CD4-positive, CD25-positive, alpha-beta regulatory T cell (primary cell): ENCODE data around the gene PLEKHO1. TPM values are rescaled to one million over a fixed set of nuclear protein-coding genes. Genes with fewer than 3 reads are reported as not detected.

ENCODE experiments used
- ATAC-seq, 2 donors: fragments of 150-1000 bp; cut with Tn5 transposase; one replicate each; pipeline ENCODE4 v1.10.0; 2021; ENCODE audit warnings: low read depth in 2 of 2, moderate number of reproducible peaks in 2 of 2, moderate library complexity in 1 of 2
- DNase-seq, 3 donors: peaks; one replicate each; pipeline versions ENCODE4 v3.0.0 to v3.0.0-alpha.2; 2012 to 2022; ENCODE audit warnings: mixed read lengths in 1 of 3
- H3K27ac ChIP-seq: one replicate; pipeline ENCODE4 v1.7.0; 2013; ENCODE audit warnings: mild to moderate bottlenecking, low read length; ENCODE audit not compliant: insufficient read depth, poor library complexity, severe bottlenecking
- H3K27me3 ChIP-seq: one replicate; pipeline ENCODE4 v1.7.0; 2013; ENCODE audit warnings: low read length; ENCODE audit not compliant: control insufficient read depth, insufficient read depth
- H3K36me3 ChIP-seq: one replicate; pipeline ENCODE4 v1.7.0; 2013; ENCODE audit warnings: mild to moderate bottlenecking, low read length, moderate library complexity; ENCODE audit not compliant: control insufficient read depth, insufficient read depth
- H3K4me1 ChIP-seq: 2 replicates; pipeline ENCODE4 v1.7.0; 2013; ENCODE audit warnings: mild to moderate bottlenecking, low read length; ENCODE audit not compliant: insufficient read depth, control insufficient read depth, poor library complexity, severe bottlenecking
- H3K4me3 ChIP-seq: one replicate; pipeline ENCODE4 v1.7.0; 2013; ENCODE audit warnings: low read depth, mild to moderate bottlenecking, low read length, moderate library complexity
- H3K9me3 ChIP-seq, 2 experiments: 1 replicate in 1 of 2; 2 replicates in 1 of 2; pipeline ENCODE4 v1.7.0; 2013; ENCODE audit warnings: low read length in 2 of 2, mild to moderate bottlenecking in 1 of 2, moderate library complexity in 1 of 2; ENCODE audit not compliant: control insufficient read depth in 2 of 2
- H3K27ac Mint-ChIP-seq, 3 donors: one replicate each; pipeline ENCODE4 v1.8.0; 2020 to 2022; ENCODE audit warnings: mild to moderate bottlenecking in 3 of 3, mixed read lengths in 3 of 3, moderate library complexity in 2 of 3
- H3K27me3 Mint-ChIP-seq: one replicate; pipeline ENCODE4 v1.8.0; 2022; ENCODE audit warnings: mild to moderate bottlenecking, mixed read lengths
- H3K36me3 Mint-ChIP-seq: one replicate; pipeline ENCODE4 v1.8.0; 2020; ENCODE audit warnings: mixed read lengths
- H3K4me1 Mint-ChIP-seq, 4 donors: one replicate each; pipeline ENCODE4 v1.8.0; 2020 to 2022; ENCODE audit warnings: mixed read lengths in 4 of 4, mild to moderate bottlenecking in 1 of 4
- H3K4me3 Mint-ChIP-seq, 4 donors: one replicate each; pipeline ENCODE4 v1.8.0; 2020 to 2022; ENCODE audit warnings: mild to moderate bottlenecking in 4 of 4, mixed read lengths in 4 of 4, moderate library complexity in 3 of 4
- H3K9me3 Mint-ChIP-seq, 7 donors: one replicate each; pipeline ENCODE4 v1.8.0; 2020 to 2022; ENCODE audit warnings: mixed read lengths in 7 of 7, mild to moderate bottlenecking in 3 of 7, moderate library complexity in 2 of 7
- polyA plus RNA-seq, 4 donors: library from polyadenylated mRNA; unstranded; fragments of 300-500 nt; fragmentation: Illumina TruSeq; gene quantifications; one replicate each; pipeline ENCODE4 v1.2.3, GENCODE V29; 2021
- total RNA-seq: library from RNA; stranded (reverse); gene quantifications from one replicate; pipeline ENCODE4 v1.2.3, GENCODE V29; 2022

The PLEKHO1 gene
- total and polyA plus RNA-seq, 5 donors from 2014 or later, result 21.5 to 61.0 (median 31.4) TPM

DNA sequence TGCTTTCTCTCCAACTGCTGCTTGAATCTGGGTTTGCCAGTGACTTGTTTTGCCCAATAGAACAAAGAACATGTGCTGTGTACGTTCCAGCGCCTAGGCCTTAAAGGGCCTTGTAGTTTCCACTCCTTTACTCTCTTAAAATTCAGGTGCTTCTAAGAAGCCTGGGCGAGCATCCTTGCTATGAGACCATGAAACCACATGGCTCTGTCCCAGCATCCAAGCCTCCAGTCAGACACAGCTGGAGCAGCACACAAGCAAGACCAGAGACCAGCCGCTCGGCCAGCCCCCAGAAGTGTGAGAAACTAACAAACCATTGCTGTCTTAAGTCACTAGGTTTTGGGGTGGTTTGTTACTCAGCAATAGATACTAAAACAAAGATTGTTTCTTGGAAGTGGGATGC is 15.1 kb downstream of the PLEKHO1 start:
- no peak for DNase-seq
- Mint-ChIP-seq H3K27ac (peak overlapping the region in 1 of 3 donors; percentile 35), H3K9me3 (no peaks in the 10 kb centered on the region), H3K36me3 (peaks cover 6% of the 10 kb centered on the region), H3K27me3 (no peaks in the 10 kb centered on the region), H3K4me3 (no peak overlapping the region), H3K4me1 (peaks cover 7 to 42% (median 10%) of the 10 kb centered on the region in 4 donors)
- peaks cover 3% of the 10 kb centered on the region for H3K4me1 ChIP-seq
- no peak for ATAC-seq
- H3K27ac ChIP-seq, result no peak overlapping the region
- no peak overlapping the region for H3K4me3 ChIP-seq
- H3K27me3 ChIP-seq, result no peaks in the 10 kb centered on the region
- peaks cover 2% of the 10 kb centered on the region for H3K36me3 ChIP-seq
- H3K9me3 ChIP-seq, result no peaks in the 10 kb centered on the region

DNA sequence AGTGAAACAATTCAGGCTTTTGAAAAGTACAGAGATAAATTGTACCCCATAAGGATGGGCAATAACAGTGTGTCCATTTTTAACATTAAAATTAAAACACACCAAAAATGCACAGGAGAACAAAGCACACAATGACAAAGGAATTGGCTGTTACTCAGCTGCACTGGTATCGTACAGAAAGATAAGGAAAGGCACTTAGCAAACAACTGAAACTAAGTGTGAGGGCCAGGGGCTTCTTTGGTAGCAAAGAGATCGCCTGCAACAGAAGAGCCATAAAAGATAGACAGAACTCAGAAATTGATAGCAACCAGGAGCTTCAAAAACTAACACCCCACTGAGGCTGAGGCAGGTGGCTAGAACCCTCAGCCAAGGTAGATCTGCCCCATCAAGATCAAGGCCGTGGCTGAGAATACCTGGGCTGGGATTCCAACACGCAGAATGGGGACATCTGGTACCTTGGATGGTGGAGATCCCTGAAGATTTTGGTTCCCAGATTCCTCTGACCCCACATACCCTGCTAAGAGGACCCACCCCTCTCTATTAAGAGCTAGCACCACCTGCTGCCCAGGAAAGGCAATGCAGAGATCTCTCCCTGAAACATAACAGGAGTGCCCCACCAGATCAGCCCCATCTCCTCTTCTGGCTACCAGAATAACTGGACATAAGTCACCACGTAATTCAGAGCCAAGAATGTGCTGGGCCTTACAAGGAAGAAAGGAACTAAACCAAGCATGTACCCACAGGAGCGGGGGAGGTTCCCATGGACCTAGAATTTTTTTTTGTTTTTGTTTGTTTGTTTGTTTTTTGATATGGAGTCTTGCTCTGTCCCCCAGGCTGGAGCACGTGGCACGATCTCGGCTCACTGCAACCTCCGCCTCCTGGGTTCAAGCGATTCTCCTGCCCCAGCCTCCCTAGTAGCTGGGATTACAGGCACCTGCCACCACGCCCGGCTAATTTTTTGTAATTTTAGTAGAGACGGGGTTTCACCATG is 16.2 kb downstream of the PLEKHO1 start:
- peaks cover 7 to 31% (median 10%) of the 10 kb centered on the region in 4 donors for H3K4me1 Mint-ChIP-seq
- DNase-seq (peak; percentile 26 to 45 (median 37)), ATAC-seq (no peak)
- no peak overlapping the region for H3K4me3 ChIP-seq
- H3K27me3 Mint-ChIP-seq, result no peaks in the 10 kb centered on the region
- no peak overlapping the region for H3K27ac ChIP-seq
- peaks cover 3% of the 10 kb centered on the region for H3K4me1 ChIP-seq
- no peaks in the 10 kb centered on the region for H3K9me3 ChIP-seq
- no peak overlapping the region for H3K4me3 Mint-ChIP-seq
- peak overlapping the region in 2 of 3 donors; percentile 12 to 76 for H3K27ac Mint-ChIP-seq
- no peaks in the 10 kb centered on the region for H3K36me3 ChIP-seq
- peaks cover 3% of the 10 kb centered on the region for H3K36me3 Mint-ChIP-seq
- H3K27me3 ChIP-seq, result no peaks in the 10 kb centered on the region
- no peaks in the 10 kb centered on the region for H3K9me3 Mint-ChIP-seq

DNA sequence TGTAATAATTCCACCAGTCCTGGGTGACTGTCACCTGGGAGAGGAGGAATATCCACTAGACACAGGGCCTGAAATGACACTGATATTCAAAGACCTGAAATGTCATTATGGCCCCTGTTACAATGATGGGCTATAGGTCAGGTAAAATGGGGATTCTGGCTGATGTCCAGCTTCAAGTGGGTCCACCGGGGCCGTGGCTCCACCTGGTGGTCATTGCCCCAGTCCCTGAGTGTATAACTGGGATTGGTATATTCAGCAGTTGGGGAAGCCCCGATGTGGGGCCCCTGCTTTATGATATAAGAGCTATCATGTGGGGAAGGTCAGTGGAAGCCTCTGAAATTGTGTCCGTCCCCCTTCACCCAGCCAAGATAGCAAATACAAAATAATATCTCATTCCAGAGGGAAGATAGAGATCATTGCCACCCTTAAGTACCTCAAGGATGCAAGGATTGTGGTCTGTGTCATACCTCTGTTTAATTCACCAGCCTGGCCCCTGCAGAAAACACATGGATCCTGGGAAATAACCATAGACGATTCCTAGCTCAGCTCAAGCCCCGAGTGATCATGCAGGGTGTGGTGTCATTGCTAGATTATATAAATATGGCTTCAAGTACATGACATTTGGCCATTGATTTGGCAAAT is 19.4 kb downstream of the PLEKHO1 start:
- no peaks in the 10 kb centered on the region for H3K36me3 Mint-ChIP-seq
- Histone ChIP-seq H3K4me3 (no peak overlapping the region), H3K36me3 (no peaks in the 10 kb centered on the region), H3K27me3 (no peaks in the 10 kb centered on the region), H3K4me1 (peaks cover 3% of the 10 kb centered on the region), H3K27ac (no peak overlapping the region), H3K9me3 (no peaks in the 10 kb centered on the region)
- ATAC-seq (peak in 1 of 2 donors; percentile 60), DNase-seq (peak; percentile 30 to 42 (median 40))
- peak overlapping the region in 1 of 3 donors; percentile 45 for H3K27ac Mint-ChIP-seq
- peaks cover 5% of the 10 kb centered on the region for H3K27me3 Mint-ChIP-seq
- H3K4me1 Mint-ChIP-seq, result peaks cover 0 to 5% (median 2%) of the 10 kb centered on the region in 4 donors
- H3K4me3 Mint-ChIP-seq, result no peak overlapping the region
- H3K9me3 Mint-ChIP-seq, result no peaks in the 10 kb centered on the region

DNA sequence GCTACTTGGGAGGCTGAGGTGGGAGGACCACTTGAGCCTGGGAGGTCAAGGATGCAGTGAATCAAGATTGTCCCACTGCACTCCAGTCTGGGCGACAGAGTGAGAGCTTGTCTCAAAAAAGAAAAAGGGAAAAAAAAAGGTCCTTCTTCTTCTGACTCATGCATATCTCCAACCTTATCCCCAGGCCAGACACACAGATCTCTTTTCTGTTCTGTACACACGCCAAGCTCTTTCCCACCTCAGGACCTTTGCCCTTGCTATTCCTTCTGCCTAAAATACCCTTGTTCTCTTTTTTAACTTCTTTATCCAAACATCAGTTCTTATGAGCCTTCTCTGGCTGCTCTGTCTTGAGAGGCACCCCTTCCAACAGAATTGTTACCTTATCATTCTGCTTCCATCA is 22.1 kb downstream of the PLEKHO1 start:
- Histone ChIP-seq H3K27me3 (no peaks in the 10 kb centered on the region), H3K36me3 (no peaks in the 10 kb centered on the region), H3K4me1 (peaks cover 3% of the 10 kb centered on the region), H3K4me3 (no peak overlapping the region), H3K27ac (no peak overlapping the region), H3K9me3 (no peaks in the 10 kb centered on the region)
- no peaks in the 10 kb centered on the region for H3K36me3 Mint-ChIP-seq
- DNase-seq, result no peak
- no peak overlapping the region for H3K27ac Mint-ChIP-seq
- no peak for ATAC-seq
- H3K4me1 Mint-ChIP-seq, result no peaks in the 10 kb centered on the region
- no peaks in the 10 kb centered on the region for H3K9me3 Mint-ChIP-seq
- H3K27me3 Mint-ChIP-seq, result peaks cover 5% of the 10 kb centered on the region
- H3K4me3 Mint-ChIP-seq, result no peak overlapping the region

DNA sequence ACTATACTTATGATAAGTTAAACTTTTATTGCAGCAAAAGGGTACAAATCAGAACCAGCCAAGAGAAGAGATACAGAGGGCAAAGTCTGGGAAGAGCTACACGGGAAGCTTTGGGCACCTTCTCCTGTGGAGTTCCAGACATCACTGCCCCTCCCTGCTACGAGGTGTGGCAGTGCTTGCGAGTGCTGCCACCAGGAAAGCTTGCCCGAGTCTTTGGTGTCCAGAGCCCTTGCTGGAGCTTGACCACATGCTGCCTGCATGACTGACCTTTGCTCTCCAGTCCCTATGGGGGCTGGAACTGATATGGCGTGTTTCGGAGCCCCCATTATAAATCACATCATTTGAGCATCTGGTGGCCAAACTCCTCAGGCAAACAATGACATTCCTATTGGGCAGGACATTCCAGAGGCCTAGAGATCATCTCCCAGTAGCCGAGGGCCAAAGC is 23.4 kb downstream of the PLEKHO1 start:
- ATAC-seq (no peak), DNase-seq (no peak)
- Histone ChIP-seq H3K27ac (no peak overlapping the region), H3K27me3 (no peaks in the 10 kb centered on the region), H3K9me3 (no peaks in the 10 kb centered on the region), H3K4me1 (peaks cover 3% of the 10 kb centered on the region), H3K4me3 (no peak overlapping the region), H3K36me3 (no peaks in the 10 kb centered on the region)
- Mint-ChIP-seq H3K27ac (no peak overlapping the region), H3K27me3 (peaks cover 5% of the 10 kb centered on the region), H3K4me3 (no peak overlapping the region), H3K9me3 (no peaks in the 10 kb centered on the region), H3K36me3 (no peaks in the 10 kb centered on the region), H3K4me1 (no peaks in the 10 kb centered on the region)

DNA sequence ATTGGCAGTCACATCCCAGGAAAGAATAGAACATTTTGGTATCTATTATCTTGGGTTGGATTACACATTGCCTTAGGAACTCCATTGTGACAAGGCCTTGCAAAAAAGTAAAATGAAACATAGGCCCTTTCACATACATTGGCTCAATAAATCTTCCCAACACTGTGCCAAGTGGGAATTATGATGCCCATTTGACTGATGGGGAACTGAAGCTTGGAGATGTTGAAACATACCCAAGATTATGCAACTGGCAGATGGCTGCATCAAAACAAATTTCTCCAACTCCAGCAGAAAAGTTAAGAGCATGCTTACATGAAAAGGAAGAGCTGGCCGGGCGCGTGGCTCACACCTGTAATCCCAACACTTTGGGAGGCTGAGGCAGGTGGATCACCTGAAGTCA is 26.9 kb downstream of the PLEKHO1 start:
- Mint-ChIP-seq H3K27ac (no peak overlapping the region), H3K27me3 (peaks cover 5% of the 10 kb centered on the region), H3K4me1 (no peaks in the 10 kb centered on the region), H3K9me3 (no peaks in the 10 kb centered on the region), H3K36me3 (no peaks in the 10 kb centered on the region), H3K4me3 (no peak overlapping the region)
- H3K27ac ChIP-seq, result no peak overlapping the region
- H3K4me1 ChIP-seq, result no peaks in the 10 kb centered on the region
- no peak overlapping the region for H3K4me3 ChIP-seq
- DNase-seq (no peak), ATAC-seq (no peak)
- H3K9me3 ChIP-seq, result no peaks in the 10 kb centered on the region
- H3K27me3 ChIP-seq, result no peaks in the 10 kb centered on the region
- H3K36me3 ChIP-seq, result no peaks in the 10 kb centered on the region

DNA sequence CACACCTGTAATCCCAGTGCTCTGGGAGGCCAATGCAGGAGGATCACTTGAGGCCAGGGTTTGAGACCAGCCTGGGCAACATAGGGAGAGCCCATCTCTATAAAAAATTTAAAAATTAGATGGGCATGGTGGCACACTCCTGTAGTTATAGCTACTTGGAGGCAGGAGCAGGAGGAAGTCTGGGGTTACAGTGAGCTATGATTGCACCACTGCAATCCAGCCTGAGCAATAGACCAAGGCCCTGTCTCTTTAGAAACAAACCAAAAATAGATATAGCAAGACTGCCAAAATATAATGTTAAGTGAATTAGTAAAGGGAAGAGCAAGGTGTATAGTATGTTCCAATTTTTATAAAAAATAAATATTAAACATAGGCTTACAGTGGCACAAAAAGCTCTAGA is 28.8 kb downstream of the PLEKHO1 start:
- Histone ChIP-seq H3K9me3 (no peaks in the 10 kb centered on the region), H3K4me1 (no peaks in the 10 kb centered on the region), H3K27me3 (no peaks in the 10 kb centered on the region), H3K4me3 (no peak overlapping the region), H3K36me3 (no peaks in the 10 kb centered on the region), H3K27ac (no peak overlapping the region)
- Mint-ChIP-seq H3K27ac (no peak overlapping the region), H3K4me1 (no peaks in the 10 kb centered on the region), H3K4me3 (no peak overlapping the region), H3K9me3 (no peaks in the 10 kb centered on the region), H3K36me3 (no peaks in the 10 kb centered on the region), H3K27me3 (peaks cover 1% of the 10 kb centered on the region)
- ATAC-seq (no peak), DNase-seq (no peak)
